22Rv1 (cell line): ENCODE measurements around the gene ETS1.

Experiments used
- H3K27ac ChIP-seq: fragments of 450-650 bp; 2 replicates; pipeline ENCODE4 v1.5.1; 2017
- CTCF ChIP-seq: fragments of 450-650 bp; IDR thresholded peaks from 2 replicates; pipeline ENCODE4 v1.5.1; 2017; ENCODE audit warnings: mild to moderate bottlenecking
- ZFX ChIP-seq: fragments of 450-650 bp; IDR thresholded peaks from 2 replicates; pipeline ENCODE4 v1.6.1; 2017; ENCODE audit warnings: antibody characterized with exemption, borderline replicate concordance

The ETS1 gene

GRCh38 chr11:128417607-128418324 is 169.6 kb downstream of the ETS1 start:
- no peak overlapping the region for H3K27ac ChIP-seq
- TF ChIP-seq CTCF, result no peak
- TF ChIP-seq ZFX, result no peak

GRCh38 chr11:128416976-128417375 is 170.4 kb downstream of the ETS1 start:
- TF ChIP-seq ZFX (no peak), CTCF (no peak)
- no peak overlapping the region for H3K27ac ChIP-seq

- TF ChIP-seq CTCF (no peak), ZFX (no peak)
- no peak overlapping the region for H3K27ac ChIP-seq
These were observed 171.8 kb downstream of the ETS1 start for GRCh38 chr11:128415539-128415938.

GRCh38 chr11:128412847-128413791 is 174.2 kb downstream of the ETS1 start:
- no peak overlapping the region for H3K27ac ChIP-seq
- TF ChIP-seq CTCF, result no peak
- TF ChIP-seq ZFX, result no peak

- no peak overlapping the region for H3K27ac ChIP-seq
- no peak for TF ChIP-seq CTCF
- no peak for TF ChIP-seq ZFX
These were observed 175.5 kb downstream of the ETS1 start for GRCh38 chr11:128411812-128412211.

- no peak overlapping the region for H3K27ac ChIP-seq
- TF ChIP-seq CTCF (no peak), ZFX (no peak)
These were observed 176.2 kb downstream of the ETS1 start for GRCh38 chr11:128411150-128411549.

- TF ChIP-seq ZFX (no peak), CTCF (no peak)
- no peak overlapping the region for H3K27ac ChIP-seq
These were observed 177.9 kb downstream of the ETS1 start for GRCh38 chr11:128409476-128409875.
